H1 (cell line): ENCODE results near the gene NEDD4L. TPM values are rescaled to one million over a fixed set of nuclear protein-coding genes. Genes with fewer than 3 reads are reported as not detected.

Experiments
- CTCF ChIA-PET: fragments of 300-600 bp; sonication (Branson Sonifier 250); formaldehyde crosslinking; loops from one replicate; lab custom pipeline; 2021; ENCODE audit not compliant: partially characterized antibody; lab: Charles Lee
- POLR2A ChIA-PET: fragments of 300-600 bp; sonication (Branson Sonifier 250); formaldehyde crosslinking; loops from one replicate; lab custom pipeline; 2021; ENCODE audit warnings: inconsistent platforms; ENCODE audit not compliant: partially characterized antibody; lab: Charles Lee
- DNase-seq, 2 experiments: peaks; one replicate each; pipeline versions ENCODE4 v3.0.0 to v3.0.0-alpha.2; 2010 to 2022; ENCODE audit warnings: low spot score in 2 of 2, low read depth in 1 of 2, mixed read lengths in 1 of 2
- FAIRE-seq: peaks from 2 replicates; lab custom pipeline; 2011; peaks lifted over from hg19 to GRCh38; lab: Jason Lieb, UNC
- H2AFZ ChIP-seq: 2 replicates; pipeline ENCODE4 v1.8.1; 2012; ENCODE audit warnings: low read length, inconsistent platforms
- H2AK5ac ChIP-seq: 2 replicates; pipeline ENCODE4 v1.6.1; 2013; ENCODE audit warnings: low read depth, low read length
- H2BK120ac ChIP-seq: replicated peaks from 2 replicates; pipeline ENCODE3; 2013; ENCODE audit warnings: low read depth, low read length, inconsistent platforms
- H2BK12ac ChIP-seq: 2 replicates; pipeline ENCODE4 v1.6.1; 2013; ENCODE audit warnings: low read depth, low read length
- H2BK15ac ChIP-seq: 2 replicates; pipeline ENCODE4 v1.6.1; 2013; ENCODE audit warnings: low read length
- H2BK20ac ChIP-seq: 2 replicates; pipeline ENCODE4 v1.6.1; 2013; ENCODE audit warnings: low read length
- H2BK5ac ChIP-seq: 2 replicates; pipeline ENCODE4 v1.6.1; 2013; ENCODE audit warnings: low read depth, low read length
- H3K14ac ChIP-seq: 2 replicates; pipeline ENCODE4 v1.6.1; 2013; ENCODE audit warnings: inconsistent platforms; ENCODE audit not compliant: insufficient read length
- H3K18ac ChIP-seq: 2 replicates; pipeline ENCODE4 v1.6.1; 2013; ENCODE audit warnings: low read length; ENCODE audit errors: extremely low read depth
- H3K23ac ChIP-seq: 2 replicates; pipeline ENCODE4 v1.6.1; 2013; ENCODE audit warnings: inconsistent platforms; ENCODE audit not compliant: insufficient read length
- H3K23me2 ChIP-seq: 2 replicates; pipeline ENCODE4 v1.6.1; 2013; ENCODE audit warnings: low read depth, low read length
- H3K27ac ChIP-seq: 2 replicates; pipeline ENCODE4 v1.6.1; 2011; ENCODE audit warnings: low read depth, low read length, inconsistent platforms
- H3K27me3 ChIP-seq, 4 experiments: replicated peaks in 1 of 4; 1 replicate in 1 of 4; 2 replicates in 3 of 4; pipeline versions ENCODE4 v1.6.1 to v1.8.1; 2011 to 2013; ENCODE audit warnings: low read length in 3 of 4, mild to moderate bottlenecking in 3 of 4, inconsistent platforms in 2 of 4, mixed read lengths in 2 of 4, moderate library complexity in 1 of 4; ENCODE audit not compliant: control insufficient read depth in 3 of 4, insufficient read depth in 3 of 4; ENCODE audit errors: extremely low read depth in 1 of 4
- H3K36me3 ChIP-seq, 4 experiments: 2 replicates each; pipeline versions ENCODE4 v1.6.1 to v1.8.1; 2011 to 2013; ENCODE audit warnings: mild to moderate bottlenecking in 4 of 4, low read length in 3 of 4, moderate library complexity in 2 of 4, control low read depth in 1 of 4, inconsistent platforms in 1 of 4; ENCODE audit not compliant: insufficient read depth in 4 of 4, control insufficient read depth in 2 of 4
- H3K4ac ChIP-seq: replicated peaks from 2 replicates; pipeline ENCODE3; 2013; ENCODE audit warnings: low read length, low read depth, mixed read lengths, inconsistent platforms; ENCODE audit not compliant: insufficient read length
- H3K4me1 ChIP-seq, 4 experiments: replicated peaks in 1 of 4; 1 replicate in 1 of 4; 2 replicates in 3 of 4; pipeline versions ENCODE4 v1.6.1 to v1.8.1; 2011 to 2013; ENCODE audit warnings: low read length in 3 of 4, inconsistent platforms in 2 of 4, mixed read lengths in 1 of 4; ENCODE audit not compliant: insufficient read depth in 4 of 4, control insufficient read depth in 3 of 4
- H3K4me2 ChIP-seq, 2 experiments: 2 replicates each; pipeline versions ENCODE4 v1.6.1 to v1.8.1; 2011 to 2013; ENCODE audit warnings: low read depth in 2 of 2, low read length in 2 of 2, control low read depth in 1 of 2, inconsistent platforms in 1 of 2, mild to moderate bottlenecking in 1 of 2; ENCODE audit not compliant: insufficient read depth in 1 of 2
- H3K4me3 ChIP-seq, 4 experiments: fragments of 200-600, 300-600 bp in 1 of 4; sonication (generic), shearing (Covaris generic), sonication (Bioruptor Twin) in 1 of 4; 2 replicates each; pipeline versions ENCODE4 v1.5.1 to v1.8.1; 2011 to 2016; ENCODE audit warnings: low read length in 4 of 4, low read depth in 3 of 4, control low read depth in 2 of 4, inconsistent platforms in 2 of 4, mild to moderate bottlenecking in 2 of 4, mixed read lengths in 1 of 4, moderate library complexity in 1 of 4; ENCODE audit not compliant: insufficient read depth in 2 of 4; ENCODE audit errors: extremely low read depth in 1 of 4
- H3K56ac ChIP-seq: replicated peaks from 2 replicates; pipeline ENCODE3; 2013; ENCODE audit warnings: low read depth, mild to moderate bottlenecking, mixed read lengths, low read length, inconsistent platforms; ENCODE audit not compliant: insufficient read length
- H3K79me1 ChIP-seq: 2 replicates; pipeline ENCODE4 v1.6.1; 2013; ENCODE audit warnings: low read depth, low read length, control low read depth
- H3K79me2 ChIP-seq, 2 experiments: 2 replicates each; pipeline versions ENCODE4 v1.6.1 to v1.8.1; 2012 to 2013; ENCODE audit warnings: low read length in 2 of 2, mild to moderate bottlenecking in 2 of 2, inconsistent platforms in 1 of 2; ENCODE audit not compliant: insufficient read depth in 2 of 2, control insufficient read depth in 1 of 2
- H3K9ac ChIP-seq, 4 experiments: replicated peaks in 1 of 4; 1 replicate in 1 of 4; 2 replicates in 3 of 4; pipeline versions ENCODE4 v1.6.1 to v1.8.1; 2011 to 2013; ENCODE audit warnings: low read depth in 3 of 4, low read length in 3 of 4, control low read depth in 2 of 4, mild to moderate bottlenecking in 2 of 4, moderate library complexity in 2 of 4, inconsistent platforms in 1 of 4; ENCODE audit errors: extremely low read depth in 1 of 4
- H3K9me3 ChIP-seq, 2 experiments: 2 replicates each; pipeline versions ENCODE4 v1.6.1 to v1.8.1; 2012 to 2013; ENCODE audit warnings: mild to moderate bottlenecking in 2 of 2, moderate library complexity in 2 of 2, control low read depth in 1 of 2, inconsistent platforms in 1 of 2, low read depth in 1 of 2, low read length in 1 of 2, mixed read lengths in 1 of 2; ENCODE audit not compliant: insufficient read depth in 2 of 2
- H4K20me1 ChIP-seq, 2 experiments: replicated peaks in 1 of 2; 2 replicates each; pipeline versions ENCODE3 to v1.8.1; 2011 to 2013; ENCODE audit warnings: inconsistent platforms in 2 of 2, low read length in 2 of 2, mild to moderate bottlenecking in 1 of 2; ENCODE audit not compliant: insufficient read depth in 2 of 2, control insufficient read depth in 1 of 2
- H4K5ac ChIP-seq: 2 replicates; pipeline ENCODE4 v1.6.1; 2013; ENCODE audit warnings: low read length, low read depth, mixed read lengths, inconsistent platforms; ENCODE audit not compliant: insufficient read length
- H4K8ac ChIP-seq: 2 replicates; pipeline ENCODE4 v1.8.0; 2013; ENCODE audit warnings: mild to moderate bottlenecking, moderate library complexity, low read length, inconsistent platforms; ENCODE audit not compliant: insufficient read depth; ENCODE audit errors: extremely low read depth
- H4K91ac ChIP-seq: replicated peaks from 2 replicates; pipeline ENCODE3; 2013; ENCODE audit warnings: low read length, mixed read lengths, inconsistent platforms; ENCODE audit not compliant: insufficient read length
- CHD1 ChIP-seq: IDR thresholded peaks from 2 replicates; pipeline ENCODE4 v1.6.1; 2012; ENCODE audit warnings: low read depth, low read length, improper control_type of control experiment
- CTCF ChIP-seq, 3 experiments: IDR thresholded peaks; 1 replicate in 2 of 3; 2 replicates in 1 of 3; pipeline versions ENCODE4 v1.5.1 to v1.6.1; 2011; ENCODE audit warnings: low read length in 3 of 3, mild to moderate bottlenecking in 3 of 3, inconsistent platforms in 2 of 3, low read depth in 1 of 3, moderate library complexity in 1 of 3; ENCODE audit not compliant: insufficient read depth in 1 of 3; ENCODE audit errors: control extremely low read depth in 1 of 3
- EZH2 ChIP-seq: fragments of 200-600 bp; sonication (generic); IDR thresholded peaks from 2 replicates; pipeline ENCODE4 v1.7.1; 2012; ENCODE audit warnings: low read depth, mild to moderate bottlenecking, moderate library complexity, low read length, inconsistent platforms; ENCODE audit not compliant: severe bottlenecking
- HDAC6 ChIP-seq: IDR thresholded peaks from one replicate; pipeline ENCODE4 v1.7.1; 2012; ENCODE audit warnings: low read depth, mild to moderate bottlenecking, inconsistent platforms, low read length, moderate library complexity
- NRF1 ChIP-seq: IDR thresholded peaks from 2 replicates; pipeline ENCODE4 v1.6.1; 2011; ENCODE audit warnings: mild to moderate bottlenecking, low read depth, low read length, improper control_type of control experiment
- RNF2 ChIP-seq: fragments of 200-900, 300-1000 bp; sonication (generic); IDR thresholded peaks from 2 replicates; pipeline ENCODE4 v1.7.1; 2016; ENCODE audit warnings: borderline replicate concordance, low read depth, mild to moderate bottlenecking, antibody characterized with exemption, low read length; ENCODE audit not compliant: poor library complexity, severe bottlenecking; ENCODE audit errors: missing control alignments
- WGBS, 2 experiments: shearing (Covaris generic) in 1 of 2; methylation state at CpG; one replicate each; pipeline versions ENCODE4 v1.1.6 to v1.1.7; 2013 to 2015; ENCODE audit warnings: low lambda C conversion rate in 2 of 2, mixed read lengths in 2 of 2, inconsistent platforms in 1 of 2, low coverage in 1 of 2, missing lambda C conversion rate in 1 of 2; ENCODE audit not compliant: insufficient replicate concordance in 2 of 2, insufficient coverage in 1 of 2, insufficient read length in 1 of 2; ENCODE audit errors: extremely low coverage in 1 of 2, missing lambda C conversion rate in 1 of 2; 5-methylcytosine and 5-hydroxymethylcytosine counted together
- polyA plus RNA-seq, 7 experiments: library from polyadenylated mRNA; depleted of rRNA in 3 of 7; stranded (reverse) in 5 of 7; unstranded in 2 of 7; fragments of >200 nt in 5 of 7; fragments of 200-250 nt in 2 of 7; gene quantifications; 1 replicate in 5 of 7; 2 replicates in 1 of 7; 4 replicates in 1 of 7; pipeline versions ENCODE4 v1.2.1 to v1.2.3, GENCODE V29; 2011 to 2013; ENCODE audit warnings: missing spikeins in 2 of 7, mixed read lengths in 2 of 7
- total RNA-seq: library from RNA; stranded (reverse); fragmentation: NEBNext Ultra II Directional; extraction: Animal tissue kit (Norgen Biotek cat#: 25700); gene quantifications from 2 replicates; pipeline ENCODE4 v1.2.1, GENCODE V29; 2021

The NEDD4L gene
- total and polyA plus RNA-seq, 2 of the 8 experiments (the other 6 are each of a cell fraction or from before 2014, with no cell fraction given): 37.3 to 69.8 TPM

GRCh38 chr18:58028109-58028784, 15.8 kb upstream of the NEDD4L start:
- CTCF ChIA-PET: interaction anchor here (1.0 to 3.4 kb wide), 3 partner anchors 15 to 108 kb away, joined by 3 to 11 read pairs (median 3); partner anchors contain the start of gene NEDD4L
- H2BK20ac ChIP-seq: no peak overlapping the region
- H2AFZ ChIP-seq: no peak overlapping the region
- H3K9me3 ChIP-seq: no peaks in the 10 kb centered on the region
- no peak overlapping the region for H2BK15ac ChIP-seq
- no peak for FAIRE-seq
- POLR2A ChIA-PET: no interaction called here
- H3K23ac ChIP-seq: no peak overlapping the region
- H3K9ac ChIP-seq: no peak overlapping the region
- no peak overlapping the region for H3K4me2 ChIP-seq
- TF ChIP-seq EZH2: no peak
- TF ChIP-seq HDAC6: no peak
- no peak for TF ChIP-seq NRF1
- TF ChIP-seq RNF2: no peak
- TF ChIP-seq CTCF (IDR thresholded peaks at IDR 0.05; ENCODE audit: control extremely low read depth in 1 of 3, insufficient read depth in 1 of 3, low read depth in 1 of 3, low read length in 3 of 3): no peak
- TF ChIP-seq CHD1: no peak
- DNase-seq: no peak
- H3K14ac ChIP-seq: no peak overlapping the region
- H3K79me1 ChIP-seq: no peaks in the 10 kb centered on the region
- no peak overlapping the region for H2AK5ac ChIP-seq
- no peak overlapping the region for H3K4ac ChIP-seq
- H3K4me3 ChIP-seq: no peak overlapping the region
- no peak overlapping the region for H2BK12ac ChIP-seq
- H4K5ac ChIP-seq: no peak overlapping the region
- H3K23me2 ChIP-seq: no peaks in the 10 kb centered on the region
- H2BK120ac ChIP-seq: no peak overlapping the region
- no peaks in the 10 kb centered on the region for H3K36me3 ChIP-seq
- H2BK5ac ChIP-seq: no peak overlapping the region
- no peaks in the 10 kb centered on the region for H3K79me2 ChIP-seq
- no peak overlapping the region for H4K91ac ChIP-seq
- no peaks in the 10 kb centered on the region; a peak in 1 of 7 replicates for H3K27me3 ChIP-seq
- H3K56ac ChIP-seq: no peak overlapping the region
- H4K20me1 ChIP-seq: no peaks in the 10 kb centered on the region
- H4K8ac ChIP-seq: no peak overlapping the region
- H3K27ac ChIP-seq: no peak overlapping the region
- peaks cover 0 to 5% (median 3%) of the 10 kb centered on the region in 4 experiments; a peak in 4 of 7 replicates for H3K4me1 ChIP-seq
- no peak overlapping the region for H3K18ac ChIP-seq
- WGBS, 2 experiments: 96% methylated on average over 4 of the region's 4 CpGs; no CpG with 5 or more reads in 1 of the 2 experiments
